H9 (cell line): ENCODE data around the gene TRIM40. TPM values are rescaled to one million over a fixed set of nuclear protein-coding genes. Genes with fewer than 3 reads are reported as not detected.

Source experiments
- DNase-seq: peaks from one replicate; pipeline ENCODE4 v3.0.0-alpha.2; 2017
- H2AFZ ChIP-seq: one replicate; pipeline ENCODE4 v1.6.1; 2013; ENCODE audit warnings: mild to moderate bottlenecking, low read length, control low read depth, moderate library complexity
- H2AK5ac ChIP-seq: 2 replicates; pipeline ENCODE4 v1.6.1; 2013; ENCODE audit warnings: low read length, control low read depth, mixed read lengths; ENCODE audit not compliant: insufficient read length
- H2BK120ac ChIP-seq: one replicate; pipeline ENCODE4 v1.6.1; 2013; ENCODE audit warnings: low read depth, mild to moderate bottlenecking, low read length, control low read depth, inconsistent platforms; ENCODE audit not compliant: poor library complexity, severe bottlenecking
- H2BK12ac ChIP-seq: 2 replicates; pipeline ENCODE4 v1.6.1; 2013; ENCODE audit warnings: low read length, control low read depth, mixed read lengths, low read depth; ENCODE audit not compliant: insufficient read length
- H2BK15ac ChIP-seq: 2 replicates; pipeline ENCODE4 v1.6.1; 2013; ENCODE audit warnings: low read depth, low read length, control low read depth
- H2BK20ac ChIP-seq: one replicate; pipeline ENCODE4 v1.6.1; 2013; ENCODE audit warnings: low read depth, mild to moderate bottlenecking, low read length, control low read depth, inconsistent platforms; ENCODE audit not compliant: poor library complexity, severe bottlenecking
- H2BK5ac ChIP-seq: 2 replicates; pipeline ENCODE4 v1.6.1; 2013; ENCODE audit warnings: low read length, control low read depth, mixed read lengths; ENCODE audit not compliant: insufficient read length
- H3K14ac ChIP-seq: 2 replicates; pipeline ENCODE4 v1.6.1; 2013; ENCODE audit warnings: low read length, control low read depth; ENCODE audit not compliant: insufficient read depth
- H3K18ac ChIP-seq: 2 replicates; pipeline ENCODE4 v1.6.1; 2013; ENCODE audit warnings: low read depth, mild to moderate bottlenecking, mixed read lengths, low read length, control low read depth; ENCODE audit not compliant: insufficient read length
- H3K23ac ChIP-seq: 2 replicates; pipeline ENCODE4 v1.6.1; 2013; ENCODE audit warnings: low read length, control low read depth, mixed read lengths, low read depth; ENCODE audit not compliant: insufficient read length
- H3K23me2 ChIP-seq: 2 replicates; pipeline ENCODE4 v1.6.1; 2013; ENCODE audit warnings: low read depth, mild to moderate bottlenecking, mixed read lengths, low read length, control low read depth; ENCODE audit not compliant: insufficient read length, poor library complexity, severe bottlenecking
- H3K27ac ChIP-seq: 2 replicates; pipeline ENCODE4 v1.5.1; 2013; ENCODE audit warnings: low read length, control low read depth, mixed read lengths, low read depth; ENCODE audit not compliant: insufficient read length
- H3K27me3 ChIP-seq: 2 replicates; pipeline ENCODE4 v1.6.1; 2013; ENCODE audit warnings: low read length, control low read depth, inconsistent platforms; ENCODE audit not compliant: insufficient read depth
- H3K4ac ChIP-seq: 2 replicates; pipeline ENCODE4 v1.6.1; 2013; ENCODE audit warnings: low read depth, mild to moderate bottlenecking, control low read depth, inconsistent platforms, low read length, moderate library complexity
- H3K4me1 ChIP-seq: 2 replicates; pipeline ENCODE4 v1.6.1; 2013; ENCODE audit warnings: low read length, control low read depth, inconsistent platforms; ENCODE audit not compliant: insufficient read depth
- H3K4me2 ChIP-seq: 2 replicates; pipeline ENCODE4 v1.6.1; 2013; ENCODE audit warnings: low read length, control low read depth, mixed read lengths; ENCODE audit not compliant: insufficient read length, insufficient read depth
- H3K56ac ChIP-seq: 2 replicates; pipeline ENCODE4 v1.6.1; 2013; ENCODE audit warnings: low read depth, mild to moderate bottlenecking, mixed read lengths, low read length, control low read depth; ENCODE audit not compliant: insufficient read length
- H3K79me1 ChIP-seq: 2 replicates; pipeline ENCODE4 v1.6.1; 2013; ENCODE audit warnings: low read depth, mild to moderate bottlenecking, moderate library complexity, low read length, control low read depth, inconsistent platforms; ENCODE audit not compliant: insufficient read depth, poor library complexity, severe bottlenecking
- H3K79me2 ChIP-seq: 2 replicates; pipeline ENCODE4 v1.6.1; 2013; ENCODE audit warnings: low read length, control low read depth, inconsistent platforms; ENCODE audit not compliant: insufficient read depth
- H3K9ac ChIP-seq: 2 replicates; pipeline ENCODE4 v1.6.1; 2013; ENCODE audit warnings: low read length, control low read depth, mixed read lengths; ENCODE audit not compliant: insufficient read length; ENCODE audit errors: extremely low read depth
- H3K9me3 ChIP-seq: one replicate; pipeline ENCODE4 v1.6.1; 2013; ENCODE audit warnings: low read depth, low read length, inconsistent platforms; ENCODE audit not compliant: control insufficient read depth
- H3T11ph ChIP-seq: one replicate; pipeline ENCODE4 v1.6.1; 2013; ENCODE audit warnings: mild to moderate bottlenecking, low read length, control low read depth, inconsistent platforms
- H4K20me1 ChIP-seq: one replicate; pipeline ENCODE4 v1.6.1; 2013; ENCODE audit not compliant: control insufficient read depth, insufficient read length, insufficient read depth
- H4K5ac ChIP-seq: 2 replicates; pipeline ENCODE4 v1.6.1; 2013; ENCODE audit warnings: low read depth, mild to moderate bottlenecking, mixed read lengths, low read length, control low read depth; ENCODE audit not compliant: insufficient read length
- H4K8ac ChIP-seq: replicated peaks from 2 replicates; pipeline ENCODE4 v1.6.1; 2013; ENCODE audit warnings: low read length, control low read depth, mixed read lengths, low read depth; ENCODE audit not compliant: insufficient read length
- H4K91ac ChIP-seq: 2 replicates; pipeline ENCODE4 v1.6.1; 2013; ENCODE audit warnings: low read depth, mild to moderate bottlenecking, moderate library complexity, mixed read lengths, low read length, control low read depth; ENCODE audit not compliant: insufficient read length
- H3K27ac Mint-ChIP-seq, 3 experiments: 2 replicates in 2 of 3; 3 replicates in 1 of 3; pipeline ENCODE4 v1.8.0; 2020 to 2021; ENCODE audit warnings: mixed read lengths in 3 of 3, mild to moderate bottlenecking in 1 of 3, moderate library complexity in 1 of 3
- H3K27me3 Mint-ChIP-seq: 2 replicates; pipeline ENCODE4 v1.8.0; 2021; ENCODE audit warnings: low read depth, mild to moderate bottlenecking, moderate library complexity, mixed read lengths
- H3K36me3 Mint-ChIP-seq, 3 experiments: 2 replicates in 2 of 3; 3 replicates in 1 of 3; pipeline ENCODE4 v1.8.0; 2020 to 2021; ENCODE audit warnings: low read depth in 3 of 3, mixed read lengths in 3 of 3; ENCODE audit not compliant: insufficient read depth in 1 of 3
- H3K4me1 Mint-ChIP-seq, 2 experiments: 2 replicates each; pipeline ENCODE4 v1.8.0; 2020; ENCODE audit warnings: mixed read lengths in 2 of 2
- H3K4me3 Mint-ChIP-seq, 2 experiments: 2 replicates in 1 of 2; 3 replicates in 1 of 2; pipeline ENCODE4 v1.8.0; 2020 to 2021; ENCODE audit warnings: mild to moderate bottlenecking in 2 of 2, mixed read lengths in 2 of 2, moderate library complexity in 1 of 2
- H3K9me3 Mint-ChIP-seq, 2 experiments: 2 replicates in 1 of 2; 3 replicates in 1 of 2; pipeline ENCODE4 v1.8.0; 2020; ENCODE audit warnings: mild to moderate bottlenecking in 2 of 2, mixed read lengths in 2 of 2, moderate library complexity in 1 of 2
- WGBS: extraction: QIAGEN DNeasy Blood & Tissue Kit; methylation state at CpG from one replicate; pipeline ENCODE4 v1.1.7; 2013; ENCODE audit warnings: missing lambda C conversion rate, low lambda C conversion rate, mixed read lengths; ENCODE audit not compliant: insufficient read length; ENCODE audit errors: extremely low coverage; 5-methylcytosine and 5-hydroxymethylcytosine counted together
- total RNA-seq: library from RNA; stranded (reverse); gene quantifications from 2 replicates; pipeline ENCODE4 v1.2.1, GENCODE V29; 2021
- TF ChIP-seq, protein P1 (sequence below): fragments of 200-600 bp; sonication (generic); conservative IDR thresholded peaks from 3 replicates; pipeline ENCODE4 v1.8.0; 2021; ENCODE audit warnings: antibody characterized with exemption, mild to moderate bottlenecking

The TRIM40 gene
- total RNA-seq, 1 experiment from 2014 or later: not detected

GRCh38 chr6:30152910-30153610 is 17.1 kb downstream of the TRIM40 start:
- no peaks in the 10 kb centered on the region for H3K79me1 ChIP-seq
- peaks cover 2% of the 10 kb centered on the region in 2 experiments; a peak in 1 of 4 replicates for H3K4me1 Mint-ChIP-seq
- H3K14ac ChIP-seq: no peak overlapping the region
- no peaks in the 10 kb centered on the region for H3K9me3 Mint-ChIP-seq
- H3K4me2 ChIP-seq: no peak overlapping the region
- no peak overlapping the region for H2BK20ac ChIP-seq
- no peak overlapping the region for H3K56ac ChIP-seq
- no peaks in the 10 kb centered on the region for H3K36me3 Mint-ChIP-seq
- H3K27ac ChIP-seq: no peak overlapping the region
- no peak overlapping the region for H2BK12ac ChIP-seq
- H3K27me3 ChIP-seq: no peaks in the 10 kb centered on the region
- no peaks in the 10 kb centered on the region for H3K79me2 ChIP-seq
- DNase-seq: no peak
- no CpG with 5 or more reads among the region's 3 CpGs for WGBS
- no peak overlapping the region for H2BK15ac ChIP-seq
- H3K23ac ChIP-seq: no peak overlapping the region
- H4K8ac ChIP-seq: no peak overlapping the region
- no peak overlapping the region for H2AFZ ChIP-seq
- H2BK120ac ChIP-seq: no peak overlapping the region
- no peaks in the 10 kb centered on the region for H3K9me3 ChIP-seq
- TF ChIP-seq, protein P1, sequence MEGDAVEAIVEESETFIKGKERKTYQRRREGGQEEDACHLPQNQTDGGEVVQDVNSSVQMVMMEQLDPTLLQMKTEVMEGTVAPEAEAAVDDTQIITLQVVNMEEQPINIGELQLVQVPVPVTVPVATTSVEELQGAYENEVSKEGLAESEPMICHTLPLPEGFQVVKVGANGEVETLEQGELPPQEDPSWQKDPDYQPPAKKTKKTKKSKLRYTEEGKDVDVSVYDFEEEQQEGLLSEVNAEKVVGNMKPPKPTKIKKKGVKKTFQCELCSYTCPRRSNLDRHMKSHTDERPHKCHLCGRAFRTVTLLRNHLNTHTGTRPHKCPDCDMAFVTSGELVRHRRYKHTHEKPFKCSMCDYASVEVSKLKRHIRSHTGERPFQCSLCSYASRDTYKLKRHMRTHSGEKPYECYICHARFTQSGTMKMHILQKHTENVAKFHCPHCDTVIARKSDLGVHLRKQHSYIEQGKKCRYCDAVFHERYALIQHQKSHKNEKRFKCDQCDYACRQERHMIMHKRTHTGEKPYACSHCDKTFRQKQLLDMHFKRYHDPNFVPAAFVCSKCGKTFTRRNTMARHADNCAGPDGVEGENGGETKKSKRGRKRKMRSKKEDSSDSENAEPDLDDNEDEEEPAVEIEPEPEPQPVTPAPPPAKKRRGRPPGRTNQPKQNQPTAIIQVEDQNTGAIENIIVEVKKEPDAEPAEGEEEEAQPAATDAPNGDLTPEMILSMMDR: no peak
- peaks cover 59% of the 10 kb centered on the region for H3K27me3 Mint-ChIP-seq
- no peak overlapping the region for H3K18ac ChIP-seq
- no peaks in the 10 kb centered on the region for H4K20me1 ChIP-seq
- H3K9ac ChIP-seq: no peak overlapping the region
- no peak overlapping the region for H4K5ac ChIP-seq
- no peak overlapping the region for H4K91ac ChIP-seq
- no peaks in the 10 kb centered on the region for H3K4me1 ChIP-seq
- no peak overlapping the region for H2AK5ac ChIP-seq
- H2BK5ac ChIP-seq: no peak overlapping the region
- no peak overlapping the region for H3T11ph ChIP-seq
- no peak overlapping the region for H3K4ac ChIP-seq
- no peak overlapping the region for H3K4me3 Mint-ChIP-seq
- no peaks in the 10 kb centered on the region for H3K23me2 ChIP-seq
- no peak overlapping the region for H3K27ac Mint-ChIP-seq
